ENCODE results near the gene CD81. TPM values are rescaled to one million over a fixed set of nuclear protein-coding genes. Genes with fewer than 3 reads are reported as not detected.

Gene CD81
- total and polyA plus RNA-seq, 2 experiments from 2014 or later, result 88.6 to 290 TPM

DNA sequence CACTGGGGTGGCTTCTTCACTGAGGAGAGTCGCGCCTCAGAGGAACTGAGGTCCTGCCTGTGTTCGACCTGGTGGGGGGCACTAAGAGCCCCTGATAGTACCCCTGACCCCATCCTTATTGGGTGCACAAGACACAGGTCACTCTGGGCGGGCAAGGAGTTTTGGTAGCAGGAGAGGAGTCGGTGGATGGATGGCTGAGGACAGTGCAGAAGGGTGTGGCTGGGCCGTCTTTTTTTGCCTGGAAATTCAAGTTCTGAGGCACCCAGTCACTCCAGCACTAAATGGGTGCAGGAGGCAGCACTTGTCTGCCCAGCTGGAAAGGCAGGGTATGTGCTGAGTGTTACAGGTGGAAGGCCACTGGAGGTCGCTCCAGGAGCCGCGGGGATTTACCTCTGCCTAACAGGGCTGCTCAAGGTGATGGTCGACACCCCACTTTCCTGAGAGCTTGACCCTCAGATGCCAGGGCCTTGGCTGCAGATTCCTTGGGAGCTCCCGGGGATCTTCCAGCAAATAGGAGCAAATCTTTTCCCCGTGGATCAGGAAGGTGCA, 24.4 kb downstream of the CD81 start:
- Histone ChIP-seq H3K4me3 (peak overlapping the region; percentile 96), H3K4me2 (peak overlapping the region; percentile 95), H3K79me2 (replicated peaks; ENCODE audit: insufficient read depth) (peaks cover 12% of the 10 kb centered on the region), H3K27ac (ENCODE audit: low read depth) (no peak overlapping the region), H3K27me3 (ENCODE audit: insufficient read depth) (no peaks in the 10 kb centered on the region), H3K9me2 (ENCODE audit: insufficient read depth) (no peaks in the 10 kb centered on the region), H3K4me1 (ENCODE audit: insufficient read depth) (peaks cover 6% of the 10 kb centered on the region; the same call in 1 of the 2 replicates), H2AFZ (no peak overlapping the region), H3K36me3 (ENCODE audit: insufficient read depth) (no peaks in the 10 kb centered on the region; the same call in 1 of the 2 replicates), H4K20me1 (replicated peaks; ENCODE audit: insufficient read depth) (no peaks in the 10 kb centered on the region), H3F3A (replicated peaks; ENCODE audit: low read depth) (no peaks in the 10 kb centered on the region)
- Mint-ChIP-seq H3K27ac (peak overlapping the region; percentile 91), H3K9me3 (no peaks in the 10 kb centered on the region), H3K27me3 (ENCODE audit: insufficient read depth, low read depth, poor library complexity) (peaks cover 17% of the 10 kb centered on the region), H3K4me1 (peaks cover 3% of the 10 kb centered on the region; the same call in 2 of the 3 replicates), H3K4me3 (peak overlapping the region; percentile 89), H3K36me3 (ENCODE audit: low read depth) (peaks cover 19% of the 10 kb centered on the region; the same call in 2 of the 3 replicates)
- TF ChIP-seq, protein P1, sequence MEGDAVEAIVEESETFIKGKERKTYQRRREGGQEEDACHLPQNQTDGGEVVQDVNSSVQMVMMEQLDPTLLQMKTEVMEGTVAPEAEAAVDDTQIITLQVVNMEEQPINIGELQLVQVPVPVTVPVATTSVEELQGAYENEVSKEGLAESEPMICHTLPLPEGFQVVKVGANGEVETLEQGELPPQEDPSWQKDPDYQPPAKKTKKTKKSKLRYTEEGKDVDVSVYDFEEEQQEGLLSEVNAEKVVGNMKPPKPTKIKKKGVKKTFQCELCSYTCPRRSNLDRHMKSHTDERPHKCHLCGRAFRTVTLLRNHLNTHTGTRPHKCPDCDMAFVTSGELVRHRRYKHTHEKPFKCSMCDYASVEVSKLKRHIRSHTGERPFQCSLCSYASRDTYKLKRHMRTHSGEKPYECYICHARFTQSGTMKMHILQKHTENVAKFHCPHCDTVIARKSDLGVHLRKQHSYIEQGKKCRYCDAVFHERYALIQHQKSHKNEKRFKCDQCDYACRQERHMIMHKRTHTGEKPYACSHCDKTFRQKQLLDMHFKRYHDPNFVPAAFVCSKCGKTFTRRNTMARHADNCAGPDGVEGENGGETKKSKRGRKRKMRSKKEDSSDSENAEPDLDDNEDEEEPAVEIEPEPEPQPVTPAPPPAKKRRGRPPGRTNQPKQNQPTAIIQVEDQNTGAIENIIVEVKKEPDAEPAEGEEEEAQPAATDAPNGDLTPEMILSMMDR (conservative IDR thresholded peaks at IDR 0.05; ENCODE audit: low read depth in 2 of 2), result peak; percentile 30 to 31; a peak in 3 of 4 replicates
- TF ChIP-seq JUNB (IDR thresholded peaks at IDR 0.05; ENCODE audit: unreplicated experiment) (no peak), ZNF114 (CRISPR knock-in tag; IDR thresholded peaks at IDR 0.05) (no peak), STAT1 (IDR thresholded peaks at IDR 0.05; ENCODE audit: unreplicated experiment) (no peak)
- TF ChIP-seq, protein P2, sequence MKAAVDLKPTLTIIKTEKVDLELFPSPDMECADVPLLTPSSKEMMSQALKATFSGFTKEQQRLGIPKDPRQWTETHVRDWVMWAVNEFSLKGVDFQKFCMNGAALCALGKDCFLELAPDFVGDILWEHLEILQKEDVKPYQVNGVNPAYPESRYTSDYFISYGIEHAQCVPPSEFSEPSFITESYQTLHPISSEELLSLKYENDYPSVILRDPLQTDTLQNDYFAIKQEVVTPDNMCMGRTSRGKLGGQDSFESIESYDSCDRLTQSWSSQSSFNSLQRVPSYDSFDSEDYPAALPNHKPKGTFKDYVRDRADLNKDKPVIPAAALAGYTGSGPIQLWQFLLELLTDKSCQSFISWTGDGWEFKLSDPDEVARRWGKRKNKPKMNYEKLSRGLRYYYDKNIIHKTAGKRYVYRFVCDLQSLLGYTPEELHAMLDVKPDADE (IDR thresholded peaks at IDR 0.05), result no peak
- no peak for ATAC-seq
- DNase-seq (ENCODE audit: low spot score), result no peak

DNA sequence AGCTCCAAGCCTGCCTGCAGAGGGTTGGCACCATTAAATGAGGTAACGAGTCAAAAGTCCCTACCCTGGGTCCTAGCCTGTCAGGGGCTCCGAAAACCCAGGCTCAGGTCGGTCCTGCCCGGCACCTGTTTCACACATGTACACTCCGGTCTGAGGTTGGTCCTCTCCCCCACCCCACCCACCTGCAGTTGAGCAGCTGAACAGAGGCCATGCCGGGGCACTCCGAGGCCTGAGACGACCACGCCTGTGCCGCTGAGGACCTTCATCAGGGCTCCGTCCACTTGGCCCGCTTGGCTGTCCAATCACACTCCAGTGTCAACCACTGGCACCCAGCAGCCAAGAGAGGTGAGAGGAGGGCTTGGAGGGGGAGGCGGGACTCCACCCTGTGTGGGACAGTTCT, 25.0 kb downstream of the CD81 start:
- Histone ChIP-seq H2AFZ (no peak overlapping the region), H3K36me3 (ENCODE audit: insufficient read depth) (no peaks in the 10 kb centered on the region; the same call in 1 of the 2 replicates), H3F3A (replicated peaks; ENCODE audit: low read depth) (no peaks in the 10 kb centered on the region), H3K9me2 (ENCODE audit: insufficient read depth) (no peaks in the 10 kb centered on the region), H3K27me3 (ENCODE audit: insufficient read depth) (no peaks in the 10 kb centered on the region), H3K27ac (ENCODE audit: low read depth) (no peak overlapping the region), H3K79me2 (replicated peaks; ENCODE audit: insufficient read depth) (peaks cover 12% of the 10 kb centered on the region), H4K20me1 (replicated peaks; ENCODE audit: insufficient read depth) (no peaks in the 10 kb centered on the region), H3K4me2 (peak overlapping the region; percentile 95), H3K4me1 (ENCODE audit: insufficient read depth) (peaks cover 6% of the 10 kb centered on the region; the same call in 1 of the 2 replicates), H3K4me3 (peak overlapping the region; percentile 96; the same call in 1 of the 2 replicates)
- Mint-ChIP-seq H3K4me1 (peaks cover 3% of the 10 kb centered on the region; the same call in 2 of the 3 replicates), H3K27ac (no peak overlapping the region), H3K4me3 (peak overlapping the region; percentile 89), H3K36me3 (ENCODE audit: low read depth) (peaks cover 14% of the 10 kb centered on the region; the same call in 2 of the 3 replicates), H3K27me3 (ENCODE audit: insufficient read depth, low read depth, poor library complexity) (peaks cover 17% of the 10 kb centered on the region), H3K9me3 (no peaks in the 10 kb centered on the region)
- ATAC-seq, result no peak
- no peak for DNase-seq (ENCODE audit: low spot score)
- TF ChIP-seq NANOG (IDR thresholded peaks at IDR 0.05; ENCODE audit: borderline replicate concordance), result no peak
- no peak for TF ChIP-seq JUNB (IDR thresholded peaks at IDR 0.05; ENCODE audit: unreplicated experiment)
- TF ChIP-seq STAT1 (IDR thresholded peaks at IDR 0.05; ENCODE audit: unreplicated experiment), result no peak
- no peak for TF ChIP-seq EZH2 (IDR thresholded peaks at IDR 0.05; ENCODE audit: low read depth, unreplicated experiment)
- TF ChIP-seq, protein P1 (conservative IDR thresholded peaks at IDR 0.05; ENCODE audit: low read depth in 2 of 2), result no peak
- no peak for TF ChIP-seq EZH2phosphoT487 (IDR thresholded peaks at IDR 0.05; ENCODE audit: unreplicated experiment)
- TF ChIP-seq ZNF114 (CRISPR knock-in tag; IDR thresholded peaks at IDR 0.05), result no peak
- TF ChIP-seq, protein P3, sequence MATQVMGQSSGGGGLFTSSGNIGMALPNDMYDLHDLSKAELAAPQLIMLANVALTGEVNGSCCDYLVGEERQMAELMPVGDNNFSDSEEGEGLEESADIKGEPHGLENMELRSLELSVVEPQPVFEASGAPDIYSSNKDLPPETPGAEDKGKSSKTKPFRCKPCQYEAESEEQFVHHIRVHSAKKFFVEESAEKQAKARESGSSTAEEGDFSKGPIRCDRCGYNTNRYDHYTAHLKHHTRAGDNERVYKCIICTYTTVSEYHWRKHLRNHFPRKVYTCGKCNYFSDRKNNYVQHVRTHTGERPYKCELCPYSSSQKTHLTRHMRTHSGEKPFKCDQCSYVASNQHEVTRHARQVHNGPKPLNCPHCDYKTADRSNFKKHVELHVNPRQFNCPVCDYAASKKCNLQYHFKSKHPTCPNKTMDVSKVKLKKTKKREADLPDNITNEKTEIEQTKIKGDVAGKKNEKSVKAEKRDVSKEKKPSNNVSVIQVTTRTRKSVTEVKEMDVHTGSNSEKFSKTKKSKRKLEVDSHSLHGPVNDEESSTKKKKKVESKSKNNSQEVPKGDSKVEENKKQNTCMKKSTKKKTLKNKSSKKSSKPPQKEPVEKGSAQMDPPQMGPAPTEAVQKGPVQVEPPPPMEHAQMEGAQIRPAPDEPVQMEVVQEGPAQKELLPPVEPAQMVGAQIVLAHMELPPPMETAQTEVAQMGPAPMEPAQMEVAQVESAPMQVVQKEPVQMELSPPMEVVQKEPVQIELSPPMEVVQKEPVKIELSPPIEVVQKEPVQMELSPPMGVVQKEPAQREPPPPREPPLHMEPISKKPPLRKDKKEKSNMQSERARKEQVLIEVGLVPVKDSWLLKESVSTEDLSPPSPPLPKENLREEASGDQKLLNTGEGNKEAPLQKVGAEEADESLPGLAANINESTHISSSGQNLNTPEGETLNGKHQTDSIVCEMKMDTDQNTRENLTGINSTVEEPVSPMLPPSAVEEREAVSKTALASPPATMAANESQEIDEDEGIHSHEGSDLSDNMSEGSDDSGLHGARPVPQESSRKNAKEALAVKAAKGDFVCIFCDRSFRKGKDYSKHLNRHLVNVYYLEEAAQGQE (IDR thresholded peaks at IDR 0.05; ENCODE audit: unreplicated experiment), result no peak
- no peak for TF ChIP-seq ZNF331 (CRISPR knock-in tag; IDR thresholded peaks at IDR 0.05; ENCODE audit: low read depth)
- TF ChIP-seq, protein P2 (IDR thresholded peaks at IDR 0.05), result no peak
- TF ChIP-seq POLR2AphosphoS5 (IDR thresholded peaks at IDR 0.05; ENCODE audit: low read depth), result no peak
